Lower leg skin (tissue), 3 donors: ENCODE data around the gene GRIK3.

Experiments
- POLR2A ChIP-seq, 2 donors: fragments of 450-650 bp; IDR thresholded peaks; one replicate each; pipeline ENCODE4 v1.6.1; 2016 to 2017; ENCODE audit warnings: antibody characterized with exemption in 2 of 2, mild to moderate bottlenecking in 1 of 2, moderate library complexity in 1 of 2
- TF ChIP-seq, protein P1 (sequence below), 3 donors: fragments of 450-650 bp; IDR thresholded peaks; one replicate each; pipeline ENCODE4 v1.5.1; 2016; ENCODE audit warnings: antibody characterized with exemption in 3 of 3, mild to moderate bottlenecking in 3 of 3, moderate library complexity in 2 of 3

DNA sequence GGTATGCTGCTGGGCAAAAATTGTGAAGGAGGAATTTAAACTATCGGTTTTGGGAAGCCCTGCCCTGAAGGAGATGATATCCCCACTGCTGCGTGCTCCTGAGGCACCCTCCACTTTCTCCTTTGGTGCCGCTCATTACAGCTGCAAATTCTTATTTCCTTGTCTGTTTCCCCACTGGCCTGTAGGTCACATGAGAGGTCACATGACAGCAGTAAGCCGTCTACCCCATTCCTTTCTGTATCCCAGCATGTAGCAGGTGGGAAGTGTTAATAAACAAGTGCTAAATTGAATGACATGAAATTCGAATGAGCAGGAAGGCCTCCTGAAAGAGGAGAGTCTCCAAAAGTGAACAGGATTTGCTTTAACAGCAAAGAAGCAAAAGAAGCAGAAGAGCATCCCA is 58.7 kb downstream of the GRIK3 start:
- TF ChIP-seq, protein P1, sequence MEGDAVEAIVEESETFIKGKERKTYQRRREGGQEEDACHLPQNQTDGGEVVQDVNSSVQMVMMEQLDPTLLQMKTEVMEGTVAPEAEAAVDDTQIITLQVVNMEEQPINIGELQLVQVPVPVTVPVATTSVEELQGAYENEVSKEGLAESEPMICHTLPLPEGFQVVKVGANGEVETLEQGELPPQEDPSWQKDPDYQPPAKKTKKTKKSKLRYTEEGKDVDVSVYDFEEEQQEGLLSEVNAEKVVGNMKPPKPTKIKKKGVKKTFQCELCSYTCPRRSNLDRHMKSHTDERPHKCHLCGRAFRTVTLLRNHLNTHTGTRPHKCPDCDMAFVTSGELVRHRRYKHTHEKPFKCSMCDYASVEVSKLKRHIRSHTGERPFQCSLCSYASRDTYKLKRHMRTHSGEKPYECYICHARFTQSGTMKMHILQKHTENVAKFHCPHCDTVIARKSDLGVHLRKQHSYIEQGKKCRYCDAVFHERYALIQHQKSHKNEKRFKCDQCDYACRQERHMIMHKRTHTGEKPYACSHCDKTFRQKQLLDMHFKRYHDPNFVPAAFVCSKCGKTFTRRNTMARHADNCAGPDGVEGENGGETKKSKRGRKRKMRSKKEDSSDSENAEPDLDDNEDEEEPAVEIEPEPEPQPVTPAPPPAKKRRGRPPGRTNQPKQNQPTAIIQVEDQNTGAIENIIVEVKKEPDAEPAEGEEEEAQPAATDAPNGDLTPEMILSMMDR (IDR thresholded peaks at IDR 0.05): no peak
- TF ChIP-seq POLR2A (IDR thresholded peaks at IDR 0.05): no peak
